Right kidney (tissue), 1 donor: Measurements from ENCODE around the gene CD4.

Experiments
- DNase-seq: peaks from one replicate; pipeline ENCODE4 v3.0.0-alpha.2; 2016

The CD4 gene

GRCh38 chr12:6816598-6816997 is 27.3 kb downstream of the CD4 start:
- DNase-seq, result no peak

DNA sequence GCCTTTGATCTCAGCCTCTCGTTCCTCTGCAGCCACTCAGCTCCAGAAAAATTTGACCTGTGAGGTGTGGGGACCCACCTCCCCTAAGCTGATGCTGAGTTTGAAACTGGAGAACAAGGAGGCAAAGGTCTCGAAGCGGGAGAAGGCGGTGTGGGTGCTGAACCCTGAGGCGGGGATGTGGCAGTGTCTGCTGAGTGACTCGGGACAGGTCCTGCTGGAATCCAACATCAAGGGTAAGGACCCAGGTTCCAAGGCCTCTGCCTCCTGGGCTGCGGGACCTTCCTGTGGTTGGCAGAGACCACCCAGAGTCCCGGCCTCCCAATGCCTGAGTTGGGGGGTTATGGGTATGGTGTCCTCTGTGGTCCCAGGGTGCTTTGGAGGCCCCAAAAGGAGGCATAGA is 27.8 kb downstream of the CD4 start:
- DNase-seq, result no peak

DNA sequence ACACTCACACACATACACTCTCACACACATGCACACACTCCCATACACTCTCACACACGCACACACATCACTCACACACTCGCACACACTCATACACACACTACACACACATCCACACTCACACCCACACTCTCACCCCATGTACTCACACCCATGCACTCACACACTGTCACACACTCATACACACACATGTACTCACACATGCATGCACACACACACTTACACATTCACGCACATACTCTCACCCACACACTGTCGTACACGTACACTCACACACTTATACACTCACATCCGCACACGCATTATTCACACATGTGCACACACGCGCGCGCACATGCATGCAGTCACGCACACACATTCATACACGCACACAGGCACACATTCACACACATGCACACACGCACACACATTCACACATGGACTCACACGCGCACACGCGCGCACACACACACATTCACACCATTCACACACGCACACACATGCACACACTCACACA is 28.4 kb downstream of the CD4 start:
- no peak for DNase-seq

- peak; percentile 46 for DNase-seq
These were observed 28.9 kb downstream of the CD4 start for GRCh38 chr12:6818222-6818621.

GRCh38 chr12:6818645-6819044 is 29.3 kb downstream of the CD4 start:
- no peak for DNase-seq

DNA sequence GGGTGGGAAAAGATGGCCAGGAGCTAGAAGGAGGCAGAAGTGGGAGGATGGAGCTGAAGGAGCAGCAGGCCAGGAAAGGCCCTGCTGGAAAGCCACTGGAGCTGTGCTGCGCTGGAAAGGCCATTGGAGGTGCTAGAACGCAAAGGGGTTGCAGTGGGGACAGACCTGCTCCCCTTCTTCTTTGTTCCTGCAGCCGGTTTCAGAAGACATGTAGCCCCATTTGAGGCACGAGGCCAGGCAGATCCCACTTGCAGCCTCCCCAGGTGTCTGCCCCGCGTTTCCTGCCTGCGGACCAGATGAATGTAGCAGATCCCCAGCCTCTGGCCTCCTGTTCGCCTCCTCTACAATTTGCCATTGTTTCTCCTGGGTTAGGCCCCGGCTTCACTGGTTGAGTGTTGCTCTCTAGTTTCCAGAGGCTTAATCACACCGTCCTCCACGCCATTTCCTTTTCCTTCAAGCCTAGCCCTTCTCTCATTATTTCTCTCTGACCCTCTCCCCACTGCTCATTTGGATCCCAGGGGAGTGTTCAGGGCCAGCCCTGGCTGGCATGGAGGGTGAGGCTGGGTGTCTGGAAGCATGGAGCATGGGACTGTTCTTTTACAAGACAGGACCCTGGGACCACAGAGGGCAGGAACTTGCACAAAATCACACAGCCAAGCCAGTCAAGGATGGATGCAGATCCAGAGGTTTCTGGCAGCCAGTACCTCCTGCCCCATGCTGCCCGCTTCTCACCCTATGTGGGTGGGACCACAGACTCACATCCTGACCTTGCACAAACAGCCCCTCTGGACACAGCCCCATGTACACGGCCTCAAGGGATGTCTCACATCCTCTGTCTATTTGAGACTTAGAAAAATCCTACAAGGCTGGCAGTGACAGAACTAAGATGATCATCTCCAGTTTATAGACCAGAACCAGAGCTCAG is 30.0 kb downstream of the CD4 start:
- no peak for DNase-seq

GRCh38 chr12:6820166-6820565 is 30.8 kb downstream of the CD4 start:
- DNase-seq, result peak; percentile 49

DNA sequence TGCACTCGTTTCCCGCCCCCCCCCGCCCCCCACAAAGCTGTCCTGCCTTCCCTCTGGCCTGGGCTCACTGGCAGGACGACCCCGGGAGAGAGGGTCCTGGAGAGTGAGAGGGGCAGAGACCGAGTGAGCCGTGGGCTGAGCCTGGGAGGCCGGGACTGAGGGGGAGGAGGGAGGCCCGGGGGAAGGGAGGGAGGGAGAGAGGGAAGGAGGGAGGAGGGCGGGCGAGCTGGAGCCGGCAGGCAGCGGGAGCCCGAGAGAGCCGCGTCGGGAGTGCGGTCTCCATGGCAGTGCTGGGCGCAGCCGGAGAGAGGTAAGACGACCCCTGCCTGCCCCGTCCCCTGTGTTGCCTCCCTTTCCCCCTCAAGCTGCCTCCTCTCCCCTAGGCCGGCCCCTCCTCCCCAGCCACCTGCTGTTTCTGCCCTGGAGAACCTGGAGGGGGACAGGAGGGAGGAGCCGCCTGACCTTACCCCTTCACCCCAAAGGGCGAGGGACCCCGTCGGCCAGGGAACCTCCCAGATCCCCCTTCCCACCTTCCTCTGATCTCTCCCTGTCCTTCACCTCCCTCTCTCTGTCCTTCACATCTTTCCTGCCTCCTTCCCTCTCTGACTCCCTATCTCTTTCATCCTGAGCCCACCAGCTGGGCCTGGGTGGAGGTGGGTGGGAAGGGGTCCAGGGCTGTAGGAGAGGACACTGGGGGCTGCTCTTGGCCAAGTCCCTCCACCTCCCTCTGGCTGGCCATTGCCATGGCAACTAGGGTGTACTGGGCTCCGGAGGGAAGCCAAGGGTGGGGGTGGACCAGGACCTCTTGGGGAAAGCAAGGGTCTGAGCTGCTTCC is 32.5 kb downstream of the CD4 start, which contains the start of gene GPR162:
GPR162 (plus strand) TSS at position 231 of the 835 bp plus-strand sequence. CDS start 2,078 bp downstream, outside the sequence.
- DNase-seq, result peak; percentile 62

GRCh38 chr12:6822426-6823135 is 33.3 kb downstream of the CD4 start:
- no peak for DNase-seq

DNA sequence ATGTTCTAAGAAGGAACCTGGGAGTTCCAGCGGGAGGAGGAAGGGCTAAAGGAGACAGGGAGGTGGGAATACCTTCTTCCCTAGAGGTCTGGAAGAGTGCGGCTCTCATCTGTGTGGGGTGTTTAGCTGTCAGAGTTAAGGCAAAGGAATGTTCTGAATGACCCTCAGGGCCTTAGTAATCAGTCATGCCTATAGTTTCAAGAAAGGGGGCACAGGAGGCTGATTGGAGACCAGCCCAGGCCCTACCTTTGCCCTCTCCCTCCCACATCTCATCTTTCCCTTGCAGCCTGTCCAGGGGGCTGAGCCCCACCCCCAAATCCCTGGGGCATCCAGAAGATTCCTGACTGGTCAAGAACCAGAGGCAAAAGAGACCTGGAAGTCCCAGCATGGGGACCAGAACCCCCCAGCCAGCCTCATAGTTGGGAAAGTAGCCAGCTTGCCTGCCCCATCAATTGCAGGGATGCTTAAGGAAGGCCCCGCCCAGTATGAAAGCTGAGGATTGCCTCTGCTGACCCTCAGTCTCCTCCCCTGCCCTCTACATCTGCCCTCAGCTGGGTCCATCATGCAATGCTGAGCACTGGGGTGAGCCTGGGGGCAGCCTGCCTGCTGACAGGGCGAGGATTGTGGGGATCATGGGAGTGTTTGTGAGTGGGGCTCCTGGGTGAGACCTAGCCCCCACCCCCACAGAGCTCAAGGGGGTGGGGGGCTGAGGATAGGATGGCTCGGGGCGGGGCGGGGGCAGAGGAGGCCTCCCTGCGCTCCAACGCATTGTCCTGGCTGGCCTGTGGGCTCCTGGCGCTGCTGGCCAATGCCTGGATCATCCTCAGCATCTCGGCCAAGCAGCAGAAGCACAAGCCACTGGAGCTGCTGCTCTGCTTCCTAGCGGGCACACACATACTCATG is 34.1 kb downstream of the CD4 start:
- DNase-seq, result peak; percentile 33

GRCh38 chr12:6824085-6824775 is 34.9 kb downstream of the CD4 start:
- DNase-seq, result no peak

DNA sequence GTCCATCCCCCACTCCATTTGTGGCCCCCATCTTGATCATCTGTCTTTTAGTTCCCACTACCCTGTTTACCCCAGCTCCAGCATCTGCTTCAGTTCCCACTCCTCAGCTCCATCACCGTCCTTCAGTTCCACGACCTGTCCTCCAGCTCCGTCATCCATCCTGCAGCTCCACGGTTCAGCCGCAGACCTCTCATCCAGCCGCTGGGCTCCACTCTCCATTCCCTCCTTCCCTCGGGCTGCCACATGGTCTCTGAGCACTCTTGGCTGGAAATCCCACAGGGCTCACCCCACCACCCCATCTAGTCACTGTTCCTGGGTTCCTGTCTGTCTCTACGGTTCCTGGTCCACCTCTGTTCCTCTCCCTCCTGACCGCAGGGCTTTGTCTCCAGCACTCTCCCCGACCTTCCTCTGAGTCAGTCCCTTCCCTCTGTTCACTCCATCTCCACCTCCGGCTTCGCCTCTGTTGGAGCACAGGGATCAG is 35.6 kb downstream of the CD4 start:
- DNase-seq, result no peak

GRCh38 chr12:6825398-6826124 is 36.2 kb downstream of the CD4 start:
- peak; percentile 80 for DNase-seq

GRCh38 chr12:6826125-6826733 is 36.9 kb downstream of the CD4 start:
- no peak for DNase-seq

- no peak for DNase-seq
These were observed 37.6 kb downstream of the CD4 start for GRCh38 chr12:6826734-6827436.

DNA sequence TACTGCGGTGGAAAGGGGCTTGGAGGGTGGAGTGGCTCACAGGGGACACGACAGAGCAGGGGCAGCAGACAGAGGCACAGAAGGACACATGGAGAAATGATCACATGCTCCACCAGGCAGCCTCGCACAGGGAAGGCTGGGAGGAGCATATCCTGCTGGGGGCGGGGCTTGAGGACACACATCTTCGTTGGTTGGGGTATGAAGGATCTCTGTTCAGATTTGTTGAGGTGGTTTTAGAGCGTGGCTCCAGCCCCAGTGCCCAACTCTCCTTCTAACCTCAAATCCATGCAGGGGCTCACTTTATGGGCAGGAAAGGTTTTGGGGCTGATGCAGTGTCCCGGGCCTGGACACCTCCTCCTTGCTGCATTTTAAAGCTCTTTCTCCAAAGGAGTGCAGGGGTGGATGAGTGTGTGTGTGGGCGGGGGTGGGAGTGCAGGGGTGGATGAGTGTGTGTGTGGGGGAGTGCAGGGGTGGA is 38.1 kb downstream of the CD4 start:
- peak; percentile 79 for DNase-seq

GRCh38 chr12:6827982-6828780 is 38.9 kb downstream of the CD4 start, which contains the start of gene P3H3:
Gene P3H3, plus strand, starts transcription at chr12:6828407. Its CDS starts 34 bp downstream, at chr12:6828441.
- DNase-seq, result peak; percentile 84
